ENCODE results near the gene PEG3.

The PEG3 gene

GRCh38 chr19:56811480-56811879, 29.0 kb downstream of the PEG3 start:
- in situ Hi-C loops (cut with MboI; ENCODE audit: low sequenced_read_pairs): no loop called here

GRCh38 chr19:56810260-56810659, 30.3 kb downstream of the PEG3 start:
- in situ Hi-C loops (cut with MboI; ENCODE audit: low sequenced_read_pairs): no loop called here

- in situ Hi-C loops (cut with MboI; ENCODE audit: low sequenced_read_pairs): no loop called here
These were observed 31.7 kb downstream of the PEG3 start for GRCh38 chr19:56808717-56809392.

- in situ Hi-C loops (cut with MboI; ENCODE audit: low sequenced_read_pairs): no loop called here
These were observed 33.9 kb downstream of the PEG3 start for GRCh38 chr19:56806639-56807038.

Data from hTERT RPE-1 (cell line).